Keratinocyte (primary cell): Measurements from ENCODE around the gene ZNF280D. TPM values are rescaled to one million over a fixed set of nuclear protein-coding genes. Genes with fewer than 3 reads are reported as not detected.

Experiments
- DNase-seq: peaks from one replicate; pipeline ENCODE4 v3.0.0-alpha.2; 2011; ENCODE audit warnings: low read depth, missing footprints, low spot score
- FAIRE-seq: peaks from 2 replicates; lab custom pipeline; 2011; peaks lifted over from hg19 to GRCh38; lab: Jason Lieb, UNC
- H2AFZ ChIP-seq: 2 replicates; pipeline ENCODE4 v1.6.0; 2012; ENCODE audit warnings: low read length, control low read depth, inconsistent platforms; ENCODE audit not compliant: control insufficient read depth
- H3K27ac ChIP-seq: 2 replicates; pipeline ENCODE4 v1.5.1; 2011; ENCODE audit warnings: low read length; ENCODE audit not compliant: control insufficient read depth, insufficient read depth
- H3K27me3 ChIP-seq: 3 replicates; pipeline ENCODE4 v1.6.0; 2011; ENCODE audit warnings: low read length; ENCODE audit not compliant: control insufficient read depth, insufficient read depth; ENCODE audit errors: extremely low read depth
- H3K36me3 ChIP-seq, 2 experiments: 2 replicates in 1 of 2; 3 replicates in 1 of 2; pipeline ENCODE4 v1.5.1; 2011; ENCODE audit warnings: low read length in 2 of 2, mild to moderate bottlenecking in 1 of 2; ENCODE audit not compliant: control insufficient read depth in 2 of 2, insufficient read depth in 2 of 2; ENCODE audit errors: extremely low read depth in 1 of 2
- H3K4me1 ChIP-seq: 3 replicates; pipeline ENCODE4 v1.5.1; 2011; ENCODE audit warnings: low read length; ENCODE audit not compliant: control insufficient read depth, insufficient read depth; ENCODE audit errors: extremely low read depth
- H3K4me2 ChIP-seq: 3 replicates; pipeline ENCODE4 v1.6.0; 2011; ENCODE audit warnings: low read depth, low read length; ENCODE audit not compliant: control insufficient read depth, insufficient read depth; ENCODE audit errors: extremely low read depth
- H3K4me3 ChIP-seq, 3 experiments: fragments of 200-600 bp in 1 of 3; sonication (generic) in 1 of 3; 2 replicates in 2 of 3; 3 replicates in 1 of 3; pipeline ENCODE4 v1.5.1; 2011 to 2016; ENCODE audit warnings: low read length in 3 of 3, mild to moderate bottlenecking in 3 of 3, control low read depth in 2 of 3, inconsistent platforms in 1 of 3, low read depth in 1 of 3, mixed read lengths in 1 of 3, mixed run types in 1 of 3, moderate library complexity in 1 of 3; ENCODE audit not compliant: control insufficient read depth in 2 of 3, insufficient read depth in 2 of 3; ENCODE audit errors: extremely low read depth in 1 of 3
- H3K79me2 ChIP-seq: 2 replicates; pipeline ENCODE4 v1.6.0; 2012; ENCODE audit warnings: low read length; ENCODE audit not compliant: control insufficient read depth, insufficient read depth
- H3K9ac ChIP-seq: 3 replicates; pipeline ENCODE4 v1.6.0; 2011; ENCODE audit warnings: low read length; ENCODE audit not compliant: control insufficient read depth, insufficient read depth; ENCODE audit errors: extremely low read depth
- H3K9me1 ChIP-seq: 3 replicates; pipeline ENCODE4 v1.6.0; 2011; ENCODE audit warnings: low read length; ENCODE audit not compliant: control insufficient read depth, insufficient read depth; ENCODE audit errors: extremely low read depth
- H3K9me3 ChIP-seq: 2 replicates; pipeline ENCODE4 v1.5.1; 2012; ENCODE audit warnings: low read depth, low read length; ENCODE audit not compliant: control insufficient read depth
- H4K20me1 ChIP-seq: 3 replicates; pipeline ENCODE4 v1.6.0; 2011; ENCODE audit warnings: low read length; ENCODE audit not compliant: control insufficient read depth, insufficient read depth; ENCODE audit errors: extremely low read depth
- CTCF ChIP-seq, 3 experiments: IDR thresholded peaks in 1 of 3; conservative IDR thresholded peaks in 1 of 3; optimal IDR thresholded peaks in 1 of 3; 2 replicates in 2 of 3; 3 replicates in 1 of 3; pipeline versions ENCODE3 to v1.5.1; 2011; ENCODE audit warnings: low read length in 3 of 3, mild to moderate bottlenecking in 3 of 3, moderate library complexity in 2 of 3, control low read depth in 1 of 3, inconsistent platforms in 1 of 3; ENCODE audit not compliant: insufficient read depth in 2 of 3; ENCODE audit errors: extremely low read depth in 1 of 3
- EZH2 ChIP-seq: IDR thresholded peaks from one replicate; pipeline ENCODE4 v1.6.1; 2012; ENCODE audit warnings: inconsistent platforms, mild to moderate bottlenecking, low read length, moderate library complexity
- dilution Hi-C: fragments of 300-500 bp; cut with MboI; formaldehyde crosslinking; loops from one replicate; pipeline ENCODE4 v1.7.0; 2020; ENCODE audit warnings: low sequenced_read_pairs; ENCODE audit not compliant: extremely low pct_ligation_motif_present
- polyA plus RNA-seq, 5 experiments: library from polyadenylated mRNA; depleted of rRNA in 3 of 5; stranded (reverse) in 3 of 5; stranded (forward) in 1 of 5; unstranded in 1 of 5; fragments of >200 nt; gene quantifications; 1 replicate in 1 of 5; 2 replicates in 3 of 5; 3 replicates in 1 of 5; pipeline versions ENCODE4 v1.2.1 to v1.2.3, GENCODE V29; 2011 to 2012; ENCODE audit warnings: missing spikeins in 2 of 5, low read depth in 1 of 5, low replicate concordance in 1 of 5

ZNF280D gene
- polyA plus RNA-seq, 1 donor (not counting 4 experiments of a cell fraction or from before 2014, with no cell fraction given), result 8.7 TPM

GRCh38 chr15:56690733-56691132, 42.6 kb downstream of the ZNF280D start:
- no peak for FAIRE-seq
- Histone ChIP-seq H3K9me1 (no peaks in the 10 kb centered on the region), H2AFZ (no peak overlapping the region), H3K79me2 (no peaks in the 10 kb centered on the region), H3K4me3 (no peak overlapping the region), H3K4me2 (no peak overlapping the region), H3K27ac (no peak overlapping the region), H3K36me3 (no peaks in the 10 kb centered on the region), H3K27me3 (no peaks in the 10 kb centered on the region), H4K20me1 (no peaks in the 10 kb centered on the region), H3K9me3 (no peaks in the 10 kb centered on the region), H3K9ac (no peak overlapping the region), H3K4me1 (no peaks in the 10 kb centered on the region)
- dilution Hi-C loops, result no loop called here
- TF ChIP-seq CTCF (optimal IDR thresholded peaks at IDR 0.05 in 1 of 3, IDR thresholded peaks at IDR 0.05 in 1 of 3, conservative IDR thresholded peaks at IDR 0.05 in 1 of 3; ENCODE audit: extremely low read depth in 1 of 3, insufficient read depth in 2 of 3, low read length in 3 of 3) (no peak), EZH2 (no peak)
- no peak for DNase-seq

GRCh38 chr15:56683908-56684307, 49.4 kb downstream of the ZNF280D start:
- no peaks in the 10 kb centered on the region for H3K4me1 ChIP-seq
- no peaks in the 10 kb centered on the region for H3K9me1 ChIP-seq
- no peak overlapping the region for H3K9ac ChIP-seq
- no peaks in the 10 kb centered on the region for H3K27me3 ChIP-seq
- DNase-seq (no peak), FAIRE-seq (peak; percentile 34)
- no peak overlapping the region for H3K4me3 ChIP-seq
- no peaks in the 10 kb centered on the region for H3K9me3 ChIP-seq
- H2AFZ ChIP-seq, result no peak overlapping the region
- no peak overlapping the region for H3K4me2 ChIP-seq
- H3K79me2 ChIP-seq, result no peaks in the 10 kb centered on the region
- dilution Hi-C loops, result no loop called here
- no peaks in the 10 kb centered on the region for H3K36me3 ChIP-seq
- TF ChIP-seq CTCF (optimal IDR thresholded peaks at IDR 0.05 in 1 of 3, IDR thresholded peaks at IDR 0.05 in 1 of 3, conservative IDR thresholded peaks at IDR 0.05 in 1 of 3; ENCODE audit: extremely low read depth in 1 of 3, insufficient read depth in 2 of 3, low read length in 3 of 3), result no peak
- TF ChIP-seq EZH2, result no peak
- no peaks in the 10 kb centered on the region for H4K20me1 ChIP-seq
- H3K27ac ChIP-seq, result no peak overlapping the region
